GM23338 (cell line): Measurements from ENCODE around the gene TCP10L. TPM values are rescaled to one million over a fixed set of nuclear protein-coding genes. Genes with fewer than 3 reads are reported as not detected.

Source experiments
- ATAC-seq: fragments of 200-7000 bp; cut with Tn5 transposase; 3 replicates; pipeline ENCODE4 v1.9.1; 2020
- DNase-seq: peaks from one replicate; pipeline ENCODE4 v3.0.0-alpha.2; 2015; ENCODE audit warnings: low spot score
- H2AFZ ChIP-seq: fragments of 200-600 bp; sonication (generic); 2 replicates; pipeline ENCODE4 v1.8.0; 2016; ENCODE audit warnings: antibody characterized with exemption, mild to moderate bottlenecking, moderate library complexity
- H3F3A ChIP-seq: fragments of 200-600 bp; sonication (generic); replicated peaks from 2 replicates; pipeline ENCODE4 v1.8.0; 2017; ENCODE audit warnings: antibody characterized with exemption, mixed run types, low read depth
- H3K27ac ChIP-seq: fragments of 200-600 bp; sonication (generic); 2 replicates; pipeline ENCODE4 v1.6.1; 2016; ENCODE audit warnings: low read depth
- H3K27me3 ChIP-seq: fragments of 200-600 bp; sonication (generic); 2 replicates; pipeline ENCODE4 v1.8.0; 2016; ENCODE audit warnings: mild to moderate bottlenecking, mixed run types, moderate library complexity; ENCODE audit not compliant: insufficient read depth
- H3K36me3 ChIP-seq: fragments of 200-600 bp; sonication (generic); 2 replicates; pipeline ENCODE4 v1.8.0; 2016; ENCODE audit warnings: mild to moderate bottlenecking; ENCODE audit not compliant: insufficient read depth
- H3K4me1 ChIP-seq: fragments of 200-600 bp; sonication (generic); 2 replicates; pipeline ENCODE4 v1.8.0; 2016; ENCODE audit warnings: mild to moderate bottlenecking, moderate library complexity; ENCODE audit not compliant: insufficient read depth
- H3K4me2 ChIP-seq: fragments of 200-600 bp; sonication (generic); 2 replicates; pipeline ENCODE4 v1.7.1; 2017; ENCODE audit warnings: mixed run types
- H3K4me3 ChIP-seq: fragments of 200-600 bp; sonication (generic); 2 replicates; pipeline ENCODE4 v1.6.1; 2016; ENCODE audit warnings: mixed run types
- H3K79me2 ChIP-seq: fragments of 200-600 bp; sonication (generic); replicated peaks from 2 replicates; pipeline ENCODE4 v1.8.0; 2017; ENCODE audit warnings: mild to moderate bottlenecking; ENCODE audit not compliant: insufficient read depth
- H3K9me2 ChIP-seq: fragments of 200-600 bp; sonication (generic); 2 replicates; pipeline ENCODE4 v1.8.0; 2017; ENCODE audit not compliant: insufficient read depth
- H4K20me1 ChIP-seq: fragments of 200-600 bp; sonication (generic); replicated peaks from 2 replicates; pipeline ENCODE4 v1.8.0; 2017; ENCODE audit warnings: mild to moderate bottlenecking; ENCODE audit not compliant: insufficient read depth
- H3K27ac Mint-ChIP-seq: 2 replicates; pipeline ENCODE4 v1.8.0; 2020; ENCODE audit warnings: inconsistent platforms, mild to moderate bottlenecking, moderate library complexity, mixed read lengths
- H3K27me3 Mint-ChIP-seq: 3 replicates; pipeline ENCODE4 v1.8.0; 2022; ENCODE audit warnings: low read depth, mild to moderate bottlenecking, moderate library complexity, mixed read lengths, inconsistent platforms; ENCODE audit not compliant: insufficient read depth, poor library complexity
- H3K36me3 Mint-ChIP-seq: 3 replicates; pipeline ENCODE4 v1.8.0; 2021; ENCODE audit warnings: low read depth, mild to moderate bottlenecking, inconsistent platforms, moderate library complexity, mixed read lengths
- H3K4me1 Mint-ChIP-seq: 3 replicates; pipeline ENCODE4 v1.8.0; 2020; ENCODE audit warnings: mild to moderate bottlenecking, inconsistent platforms, mixed read lengths
- H3K4me3 Mint-ChIP-seq: 3 replicates; pipeline ENCODE4 v1.8.0; 2021; ENCODE audit warnings: moderate library complexity, mild to moderate bottlenecking, inconsistent platforms, mixed read lengths
- H3K9me3 Mint-ChIP-seq: 3 replicates; pipeline ENCODE4 v1.8.0; 2020; ENCODE audit warnings: moderate library complexity, mild to moderate bottlenecking, inconsistent platforms, mixed read lengths
- CREB1 ChIP-seq: fragments of 250-450 bp; sonication (Bioruptor Pico); IDR thresholded peaks from 2 replicates; pipeline ENCODE4 v1.5.0; 2020; ENCODE audit warnings: low read depth, mild to moderate bottlenecking, moderate library complexity
- CTCF ChIP-seq, 2 experiments: fragments of 200-600 bp in 1 of 2; sonication (generic) in 1 of 2; conservative IDR thresholded peaks; 2 replicates each; pipeline versions ENCODE4 v1.5.1 to v1.6.1; 2016 to 2017; ENCODE audit warnings: antibody characterized with exemption in 2 of 2, low read depth in 2 of 2, mild to moderate bottlenecking in 2 of 2, moderate library complexity in 1 of 2
- EZH2 ChIP-seq: fragments of 200-600 bp; sonication (generic); IDR thresholded peaks from one replicate; pipeline ENCODE4 v1.8.0; 2017; ENCODE audit warnings: antibody characterized with exemption, mild to moderate bottlenecking, low read depth; ENCODE audit not compliant: unreplicated experiment
- EZH2phosphoT487 ChIP-seq: fragments of 200-600 bp; sonication (generic); IDR thresholded peaks from one replicate; pipeline ENCODE4 v1.8.1; 2018; ENCODE audit warnings: antibody characterized with exemption; ENCODE audit not compliant: unreplicated experiment
- JUNB ChIP-seq: IDR thresholded peaks from one replicate; pipeline ENCODE4 v1.6.1; 2016; ENCODE audit warnings: antibody characterized with exemption; ENCODE audit not compliant: unreplicated experiment
- NANOG ChIP-seq: IDR thresholded peaks from 2 replicates; pipeline ENCODE4 v1.6.1; 2016; ENCODE audit warnings: antibody characterized with exemption, borderline replicate concordance
- POLR2AphosphoS5 ChIP-seq: IDR thresholded peaks from 2 replicates; pipeline ENCODE4 v1.6.1; 2016; ENCODE audit warnings: antibody characterized with exemption, low read depth
- STAT1 ChIP-seq: IDR thresholded peaks from one replicate; pipeline ENCODE4 v1.6.1; 2016; ENCODE audit warnings: antibody characterized with exemption; ENCODE audit not compliant: unreplicated experiment
- ZNF114 ChIP-seq: fragments of 250-450 bp; sonication (Bioruptor Pico); IDR thresholded peaks from 2 replicates; pipeline ENCODE4 v1.5.0; 2020; ENCODE audit warnings: mild to moderate bottlenecking, moderate library complexity
- ZNF331 ChIP-seq: fragments of 250-450 bp; sonication (Bioruptor Pico); IDR thresholded peaks from 2 replicates; pipeline ENCODE4 v1.5.0; 2020; ENCODE audit warnings: low read depth, mild to moderate bottlenecking, moderate library complexity
- ZNF462 ChIP-seq: fragments of 250-450 bp; sonication (Bioruptor Pico); IDR thresholded peaks from 2 replicates; pipeline ENCODE4 v1.5.0; 2020; ENCODE audit warnings: mild to moderate bottlenecking, moderate library complexity
- polyA plus RNA-seq: library from polyadenylated mRNA; unstranded; fragments of >200 nt; fragmentation: Nextera tagmentation; extraction: Ambion mirVana; gene quantifications from 2 replicates; pipeline ENCODE4 v1.2.1, GENCODE V29; 2016
- total RNA-seq: library from RNA; depleted of rRNA; stranded (reverse); fragments of >200 nt; shearing (Covaris generic); gene quantifications from 2 replicates; pipeline ENCODE4 v1.2.3, GENCODE V29; 2014
- TF ChIP-seq, protein P1 (sequence below): IDR thresholded peaks from one replicate; pipeline ENCODE4 v1.6.1; 2018; ENCODE audit warnings: antibody characterized with exemption; ENCODE audit not compliant: unreplicated experiment
- TF ChIP-seq, protein P2 (sequence below): IDR thresholded peaks from 2 replicates; pipeline ENCODE4 v1.6.1; 2016; ENCODE audit warnings: antibody characterized with exemption

Gene TCP10L
- total and polyA plus RNA-seq, 2 experiments from 2014 or later = 0.10 to 0.65 TPM

DNA sequence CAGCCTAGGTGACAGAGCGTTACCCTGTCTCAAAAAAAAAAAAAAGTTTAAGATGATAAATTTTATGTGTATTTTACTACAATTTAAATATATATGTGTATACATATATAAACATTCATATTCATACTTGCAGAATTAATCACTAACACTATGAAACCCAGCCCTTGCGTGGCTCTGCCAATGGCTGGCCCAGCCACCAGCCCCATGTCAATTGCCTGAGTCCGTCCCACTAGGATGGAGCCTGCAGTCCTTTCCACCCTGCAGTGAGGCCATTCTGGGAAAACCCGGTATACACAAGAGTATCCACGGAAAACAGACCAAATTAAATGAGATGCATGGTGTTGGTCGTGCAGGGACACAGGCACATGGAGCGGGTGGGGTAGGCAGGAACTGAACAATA is 49.7 kb downstream of the TCP10L start:
- Histone ChIP-seq H3K27ac (no peak overlapping the region), H2AFZ (no peak overlapping the region), H3K9me2 (no peaks in the 10 kb centered on the region), H3K36me3 (no peaks in the 10 kb centered on the region), H3K27me3 (no peaks in the 10 kb centered on the region), H3K79me2 (no peaks in the 10 kb centered on the region), H3K4me1 (peaks cover 9% of the 10 kb centered on the region), H3F3A (peaks cover 5% of the 10 kb centered on the region; the same call in 1 of the 2 replicates), H4K20me1 (no peaks in the 10 kb centered on the region), H3K4me2 (no peak overlapping the region), H3K4me3 (no peak overlapping the region)
- Mint-ChIP-seq H3K4me1 (peaks cover 14% of the 10 kb centered on the region), H3K27me3 (peaks cover 4% of the 10 kb centered on the region), H3K9me3 (peaks cover 9% of the 10 kb centered on the region), H3K36me3 (peaks cover 7% of the 10 kb centered on the region), H3K4me3 (no peak overlapping the region), H3K27ac (no peak overlapping the region)
- DNase-seq = no peak
- ATAC-seq = no peak
- no peak for TF ChIP-seq NANOG
- TF ChIP-seq JUNB = no peak
- TF ChIP-seq, protein P1, sequence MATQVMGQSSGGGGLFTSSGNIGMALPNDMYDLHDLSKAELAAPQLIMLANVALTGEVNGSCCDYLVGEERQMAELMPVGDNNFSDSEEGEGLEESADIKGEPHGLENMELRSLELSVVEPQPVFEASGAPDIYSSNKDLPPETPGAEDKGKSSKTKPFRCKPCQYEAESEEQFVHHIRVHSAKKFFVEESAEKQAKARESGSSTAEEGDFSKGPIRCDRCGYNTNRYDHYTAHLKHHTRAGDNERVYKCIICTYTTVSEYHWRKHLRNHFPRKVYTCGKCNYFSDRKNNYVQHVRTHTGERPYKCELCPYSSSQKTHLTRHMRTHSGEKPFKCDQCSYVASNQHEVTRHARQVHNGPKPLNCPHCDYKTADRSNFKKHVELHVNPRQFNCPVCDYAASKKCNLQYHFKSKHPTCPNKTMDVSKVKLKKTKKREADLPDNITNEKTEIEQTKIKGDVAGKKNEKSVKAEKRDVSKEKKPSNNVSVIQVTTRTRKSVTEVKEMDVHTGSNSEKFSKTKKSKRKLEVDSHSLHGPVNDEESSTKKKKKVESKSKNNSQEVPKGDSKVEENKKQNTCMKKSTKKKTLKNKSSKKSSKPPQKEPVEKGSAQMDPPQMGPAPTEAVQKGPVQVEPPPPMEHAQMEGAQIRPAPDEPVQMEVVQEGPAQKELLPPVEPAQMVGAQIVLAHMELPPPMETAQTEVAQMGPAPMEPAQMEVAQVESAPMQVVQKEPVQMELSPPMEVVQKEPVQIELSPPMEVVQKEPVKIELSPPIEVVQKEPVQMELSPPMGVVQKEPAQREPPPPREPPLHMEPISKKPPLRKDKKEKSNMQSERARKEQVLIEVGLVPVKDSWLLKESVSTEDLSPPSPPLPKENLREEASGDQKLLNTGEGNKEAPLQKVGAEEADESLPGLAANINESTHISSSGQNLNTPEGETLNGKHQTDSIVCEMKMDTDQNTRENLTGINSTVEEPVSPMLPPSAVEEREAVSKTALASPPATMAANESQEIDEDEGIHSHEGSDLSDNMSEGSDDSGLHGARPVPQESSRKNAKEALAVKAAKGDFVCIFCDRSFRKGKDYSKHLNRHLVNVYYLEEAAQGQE = no peak
- no peak for TF ChIP-seq ZNF331
- TF ChIP-seq POLR2AphosphoS5 = no peak
- TF ChIP-seq CREB1 (CRISPR knock-in tag) = no peak
- no peak for TF ChIP-seq CTCF (conservative IDR thresholded peaks at IDR 0.05; ENCODE audit: low read depth in 2 of 2)
- no peak for TF ChIP-seq EZH2phosphoT487
- TF ChIP-seq ZNF114 = no peak
- TF ChIP-seq ZNF462 (CRISPR knock-in tag) = no peak
- no peak for TF ChIP-seq EZH2
- TF ChIP-seq, protein P2, sequence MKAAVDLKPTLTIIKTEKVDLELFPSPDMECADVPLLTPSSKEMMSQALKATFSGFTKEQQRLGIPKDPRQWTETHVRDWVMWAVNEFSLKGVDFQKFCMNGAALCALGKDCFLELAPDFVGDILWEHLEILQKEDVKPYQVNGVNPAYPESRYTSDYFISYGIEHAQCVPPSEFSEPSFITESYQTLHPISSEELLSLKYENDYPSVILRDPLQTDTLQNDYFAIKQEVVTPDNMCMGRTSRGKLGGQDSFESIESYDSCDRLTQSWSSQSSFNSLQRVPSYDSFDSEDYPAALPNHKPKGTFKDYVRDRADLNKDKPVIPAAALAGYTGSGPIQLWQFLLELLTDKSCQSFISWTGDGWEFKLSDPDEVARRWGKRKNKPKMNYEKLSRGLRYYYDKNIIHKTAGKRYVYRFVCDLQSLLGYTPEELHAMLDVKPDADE = no peak
- TF ChIP-seq STAT1 = no peak
